ENCODE measurements around the gene GZF1. TPM values are rescaled to one million over a fixed set of nuclear protein-coding genes. Genes with fewer than 3 reads are reported as not detected.

Gene GZF1
- polyA plus RNA-seq, 1 of the 3 experiments (the other 2 are of a cell fraction) = 20.6 TPM

DNA sequence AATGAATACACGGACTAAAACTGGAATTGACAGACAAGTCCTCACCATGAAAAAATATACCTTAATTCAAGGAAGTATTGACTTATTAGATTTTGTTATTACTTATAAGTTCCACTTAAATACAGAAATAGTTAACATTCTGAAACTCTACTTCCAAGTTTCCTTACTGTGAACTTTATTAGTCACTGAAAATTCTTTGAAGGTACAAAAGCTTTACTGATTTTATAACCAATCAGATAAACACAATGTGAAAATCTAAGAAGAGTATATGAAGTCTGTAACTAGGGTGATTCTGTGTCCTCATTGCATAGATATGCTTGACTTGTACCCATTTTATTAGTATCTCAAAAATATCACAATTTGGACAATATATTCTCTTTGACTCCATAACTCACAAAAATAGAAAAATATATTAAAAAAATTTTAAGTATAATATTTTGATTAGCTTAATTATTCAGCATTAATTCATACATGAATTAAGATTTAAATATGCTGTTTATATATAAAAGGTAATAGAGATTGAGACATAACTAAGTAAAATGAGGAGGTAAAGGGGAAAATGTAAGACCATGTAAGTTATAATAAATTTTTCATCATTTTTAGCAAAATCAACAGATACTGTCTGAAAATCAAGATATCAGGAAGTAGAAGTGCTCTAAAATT, 52.7 kb downstream of the GZF1 start:
- no peak for DNase-seq
- peaks cover 98% of the 10 kb centered on the region for H3K79me2 ChIP-seq (ENCODE audit: insufficient read depth)
- ChIA-PET CTCF (no interaction called here), POLR2A (no interaction called here)
- WGBS (ENCODE audit: low lambda C conversion rate) = 91% methylated on average over 1 of the region's 1 CpG
- H4K20me1 ChIP-seq (ENCODE audit: insufficient read depth) = peaks cover 20% of the 10 kb centered on the region
- no peaks in the 10 kb centered on the region for H3K9me2 ChIP-seq
- H3K4me2 ChIP-seq = no peak overlapping the region
- H2AFZ ChIP-seq (ENCODE audit: low read depth) = no peak overlapping the region
- no peaks in the 10 kb centered on the region for H3K9me3 ChIP-seq
- H3K27me3 ChIP-seq (ENCODE audit: insufficient read depth) = no peaks in the 10 kb centered on the region
- peaks cover 0 to 4% of the 10 kb centered on the region in 2 experiments for H3K36me3 ChIP-seq (replicated peaks in 1 of 2; ENCODE audit: control insufficient read depth in 1 of 2, insufficient read depth in 2 of 2, low read length in 1 of 2)
- H3K9ac ChIP-seq = no peak overlapping the region
- peaks cover 0 to 4% of the 10 kb centered on the region in 2 experiments; a peak in 3 of 4 replicates for H3K4me1 ChIP-seq (ENCODE audit: control insufficient read depth in 1 of 2, insufficient read depth in 2 of 2, low read depth in 1 of 2, low read length in 1 of 2)
- no peak for TF ChIP-seq EZH2phosphoT487 (IDR thresholded peaks at IDR 0.05; ENCODE audit: borderline replicate concordance, low read depth)
- no peak for TF ChIP-seq YY1 (IDR thresholded peaks at IDR 0.05; ENCODE audit: low read depth)
- TF ChIP-seq NRF1 (IDR thresholded peaks at IDR 0.05; ENCODE audit: low read depth, low read length) = no peak
- no peak for TF ChIP-seq RXRA (IDR thresholded peaks at IDR 0.05; ENCODE audit: borderline replicate concordance, low read depth)
- peaks cover 2% of the 10 kb centered on the region for H3F3A ChIP-seq (replicated peaks; ENCODE audit: insufficient read depth)
- H3K27ac ChIP-seq (ENCODE audit: low read depth in 2 of 2, low read length in 1 of 2) = no peak overlapping the region
- H3K4me3 ChIP-seq (ENCODE audit: low read depth in 2 of 2, low read length in 1 of 2) = no peak overlapping the region

DNA sequence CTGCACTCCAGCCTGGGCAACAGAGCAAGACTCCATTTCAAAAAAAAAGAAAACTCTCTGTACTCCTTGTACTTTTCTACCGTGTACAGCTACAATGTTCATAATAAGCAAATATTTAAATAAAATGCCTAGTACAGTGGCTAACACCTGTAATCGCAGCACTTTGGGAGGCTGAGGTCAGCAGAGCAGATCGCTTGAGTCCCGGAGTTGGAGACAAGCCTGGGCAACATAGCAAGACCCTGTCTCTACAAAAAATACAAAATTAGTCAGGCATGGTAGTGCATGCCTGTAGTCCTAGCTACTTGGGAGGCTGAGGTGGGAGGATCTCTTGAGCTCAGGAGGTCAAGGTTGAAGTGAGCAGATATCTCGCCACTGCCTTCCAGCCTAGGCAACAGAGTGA, 53.6 kb downstream of the GZF1 start:
- DNase-seq = no peak
- Histone ChIP-seq H3K9me3 (no peaks in the 10 kb centered on the region), H3K9me2 (no peaks in the 10 kb centered on the region), H3K9ac (no peak overlapping the region), H4K20me1 (ENCODE audit: insufficient read depth) (peaks cover 15% of the 10 kb centered on the region), H3K36me3 (replicated peaks in 1 of 2; ENCODE audit: control insufficient read depth in 1 of 2, insufficient read depth in 2 of 2, low read length in 1 of 2) (peaks cover 0 to 4% of the 10 kb centered on the region in 2 experiments), H3K27me3 (ENCODE audit: insufficient read depth) (no peaks in the 10 kb centered on the region), H3K4me3 (ENCODE audit: low read depth in 2 of 2, low read length in 1 of 2) (no peak overlapping the region), H3K4me2 (no peak overlapping the region), H3K79me2 (ENCODE audit: insufficient read depth) (peaks cover 98% of the 10 kb centered on the region), H3F3A (replicated peaks; ENCODE audit: insufficient read depth) (peaks cover 7% of the 10 kb centered on the region), H3K27ac (ENCODE audit: low read depth in 2 of 2, low read length in 1 of 2) (no peak overlapping the region), H3K4me1 (ENCODE audit: control insufficient read depth in 1 of 2, insufficient read depth in 2 of 2, low read depth in 1 of 2, low read length in 1 of 2) (peaks cover 0 to 5% of the 10 kb centered on the region in 2 experiments; a peak in 2 of 4 replicates), H2AFZ (ENCODE audit: low read depth) (no peak overlapping the region)
- POLR2A ChIA-PET = no interaction called here
- TF ChIP-seq, protein P1, sequence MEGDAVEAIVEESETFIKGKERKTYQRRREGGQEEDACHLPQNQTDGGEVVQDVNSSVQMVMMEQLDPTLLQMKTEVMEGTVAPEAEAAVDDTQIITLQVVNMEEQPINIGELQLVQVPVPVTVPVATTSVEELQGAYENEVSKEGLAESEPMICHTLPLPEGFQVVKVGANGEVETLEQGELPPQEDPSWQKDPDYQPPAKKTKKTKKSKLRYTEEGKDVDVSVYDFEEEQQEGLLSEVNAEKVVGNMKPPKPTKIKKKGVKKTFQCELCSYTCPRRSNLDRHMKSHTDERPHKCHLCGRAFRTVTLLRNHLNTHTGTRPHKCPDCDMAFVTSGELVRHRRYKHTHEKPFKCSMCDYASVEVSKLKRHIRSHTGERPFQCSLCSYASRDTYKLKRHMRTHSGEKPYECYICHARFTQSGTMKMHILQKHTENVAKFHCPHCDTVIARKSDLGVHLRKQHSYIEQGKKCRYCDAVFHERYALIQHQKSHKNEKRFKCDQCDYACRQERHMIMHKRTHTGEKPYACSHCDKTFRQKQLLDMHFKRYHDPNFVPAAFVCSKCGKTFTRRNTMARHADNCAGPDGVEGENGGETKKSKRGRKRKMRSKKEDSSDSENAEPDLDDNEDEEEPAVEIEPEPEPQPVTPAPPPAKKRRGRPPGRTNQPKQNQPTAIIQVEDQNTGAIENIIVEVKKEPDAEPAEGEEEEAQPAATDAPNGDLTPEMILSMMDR (IDR thresholded peaks at IDR 0.05) = no peak
- TF ChIP-seq RCOR1 (IDR thresholded peaks at IDR 0.05; ENCODE audit: low read length) (no peak), RXRA (IDR thresholded peaks at IDR 0.05; ENCODE audit: borderline replicate concordance, low read depth) (no peak), FOXJ3 (CRISPR knock-in tag; IDR thresholded peaks at IDR 0.05) (no peak), MXI1 (IDR thresholded peaks at IDR 0.05; ENCODE audit: low read depth, low read length) (no peak), CHD2 (IDR thresholded peaks at IDR 0.05; ENCODE audit: low read length, partially characterized antibody) (no peak), NRF1 (IDR thresholded peaks at IDR 0.05; ENCODE audit: low read depth, low read length) (no peak)
- TF ChIP-seq, protein P2, sequence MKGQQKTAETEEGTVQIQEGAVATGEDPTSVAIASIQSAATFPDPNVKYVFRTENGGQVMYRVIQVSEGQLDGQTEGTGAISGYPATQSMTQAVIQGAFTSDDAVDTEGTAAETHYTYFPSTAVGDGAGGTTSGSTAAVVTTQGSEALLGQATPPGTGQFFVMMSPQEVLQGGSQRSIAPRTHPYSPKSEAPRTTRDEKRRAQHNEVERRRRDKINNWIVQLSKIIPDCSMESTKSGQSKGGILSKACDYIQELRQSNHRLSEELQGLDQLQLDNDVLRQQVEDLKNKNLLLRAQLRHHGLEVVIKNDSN (IDR thresholded peaks at IDR 0.05; ENCODE audit: borderline replicate concordance, low read depth) = no peak
- TF ChIP-seq, protein P3, sequence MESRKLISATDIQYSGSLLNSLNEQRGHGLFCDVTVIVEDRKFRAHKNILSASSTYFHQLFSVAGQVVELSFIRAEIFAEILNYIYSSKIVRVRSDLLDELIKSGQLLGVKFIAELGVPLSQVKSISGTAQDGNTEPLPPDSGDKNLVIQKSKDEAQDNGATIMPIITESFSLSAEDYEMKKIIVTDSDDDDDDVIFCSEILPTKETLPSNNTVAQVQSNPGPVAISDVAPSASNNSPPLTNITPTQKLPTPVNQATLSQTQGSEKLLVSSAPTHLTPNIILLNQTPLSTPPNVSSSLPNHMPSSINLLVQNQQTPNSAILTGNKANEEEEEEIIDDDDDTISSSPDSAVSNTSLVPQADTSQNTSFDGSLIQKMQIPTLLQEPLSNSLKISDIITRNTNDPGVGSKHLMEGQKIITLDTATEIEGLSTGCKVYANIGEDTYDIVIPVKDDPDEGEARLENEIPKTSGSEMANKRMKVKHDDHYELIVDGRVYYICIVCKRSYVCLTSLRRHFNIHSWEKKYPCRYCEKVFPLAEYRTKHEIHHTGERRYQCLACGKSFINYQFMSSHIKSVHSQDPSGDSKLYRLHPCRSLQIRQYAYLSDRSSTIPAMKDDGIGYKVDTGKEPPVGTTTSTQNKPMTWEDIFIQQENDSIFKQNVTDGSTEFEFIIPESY (IDR thresholded peaks at IDR 0.05; ENCODE audit: borderline replicate concordance, low read depth) = no peak
- TF ChIP-seq, protein P4, sequence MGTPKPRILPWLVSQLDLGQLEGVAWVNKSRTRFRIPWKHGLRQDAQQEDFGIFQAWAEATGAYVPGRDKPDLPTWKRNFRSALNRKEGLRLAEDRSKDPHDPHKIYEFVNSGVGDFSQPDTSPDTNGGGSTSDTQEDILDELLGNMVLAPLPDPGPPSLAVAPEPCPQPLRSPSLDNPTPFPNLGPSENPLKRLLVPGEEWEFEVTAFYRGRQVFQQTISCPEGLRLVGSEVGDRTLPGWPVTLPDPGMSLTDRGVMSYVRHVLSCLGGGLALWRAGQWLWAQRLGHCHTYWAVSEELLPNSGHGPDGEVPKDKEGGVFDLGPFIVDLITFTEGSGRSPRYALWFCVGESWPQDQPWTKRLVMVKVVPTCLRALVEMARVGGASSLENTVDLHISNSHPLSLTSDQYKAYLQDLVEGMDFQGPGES (IDR thresholded peaks at IDR 0.05; ENCODE audit: low read depth, low read length) = no peak
- 89% methylated on average over 5 of the region's 5 CpGs for WGBS (ENCODE audit: low lambda C conversion rate)
- CTCF ChIA-PET = interaction anchor here (0.6 to 1.2 kb wide), 2 partner anchors 26 to 1647 kb away, joined by 3 read pairs; no protein-coding TSS in a partner anchor

Measured in SK-N-SH (cell line).